ENCODE measurements around the gene MRC1.

MRC1 gene

GRCh38 chr10:17910125-17910789 lies 101.1 kb downstream of the MRC1 start:
- in situ Hi-C loops (cut with MboI; ENCODE audit: low sequenced_read_pairs, unreplicated experiment) = no loop called here
- TF ChIP-seq CTCF (IDR thresholded peaks at IDR 0.05; ENCODE audit: borderline replicate concordance, control extremely low read depth, extremely low read depth, insufficient read depth, missing control alignments) = peak; percentile 53
- peak; percentile 40 for DNase-seq (ENCODE audit: low spot score)

GRCh38 chr10:17912754-17913153 lies 103.6 kb downstream of the MRC1 start:
- no peak for TF ChIP-seq CTCF (IDR thresholded peaks at IDR 0.05; ENCODE audit: borderline replicate concordance, control extremely low read depth, extremely low read depth, insufficient read depth, missing control alignments)
- in situ Hi-C loops (cut with MboI; ENCODE audit: low sequenced_read_pairs, unreplicated experiment) = no loop called here

GRCh38 chr10:17913604-17914003 lies 104.5 kb downstream of the MRC1 start:
- TF ChIP-seq CTCF (IDR thresholded peaks at IDR 0.05; ENCODE audit: borderline replicate concordance, control extremely low read depth, extremely low read depth, insufficient read depth, missing control alignments) = no peak
- in situ Hi-C loops (cut with MboI; ENCODE audit: low sequenced_read_pairs, unreplicated experiment) = no loop called here
- no peak for DNase-seq (ENCODE audit: low spot score)

More at GRCh38 chr10:17912754-17913153, 103.6 kb downstream of the MRC1 start:
- no peak for DNase-seq (ENCODE audit: low spot score)

DNA sequence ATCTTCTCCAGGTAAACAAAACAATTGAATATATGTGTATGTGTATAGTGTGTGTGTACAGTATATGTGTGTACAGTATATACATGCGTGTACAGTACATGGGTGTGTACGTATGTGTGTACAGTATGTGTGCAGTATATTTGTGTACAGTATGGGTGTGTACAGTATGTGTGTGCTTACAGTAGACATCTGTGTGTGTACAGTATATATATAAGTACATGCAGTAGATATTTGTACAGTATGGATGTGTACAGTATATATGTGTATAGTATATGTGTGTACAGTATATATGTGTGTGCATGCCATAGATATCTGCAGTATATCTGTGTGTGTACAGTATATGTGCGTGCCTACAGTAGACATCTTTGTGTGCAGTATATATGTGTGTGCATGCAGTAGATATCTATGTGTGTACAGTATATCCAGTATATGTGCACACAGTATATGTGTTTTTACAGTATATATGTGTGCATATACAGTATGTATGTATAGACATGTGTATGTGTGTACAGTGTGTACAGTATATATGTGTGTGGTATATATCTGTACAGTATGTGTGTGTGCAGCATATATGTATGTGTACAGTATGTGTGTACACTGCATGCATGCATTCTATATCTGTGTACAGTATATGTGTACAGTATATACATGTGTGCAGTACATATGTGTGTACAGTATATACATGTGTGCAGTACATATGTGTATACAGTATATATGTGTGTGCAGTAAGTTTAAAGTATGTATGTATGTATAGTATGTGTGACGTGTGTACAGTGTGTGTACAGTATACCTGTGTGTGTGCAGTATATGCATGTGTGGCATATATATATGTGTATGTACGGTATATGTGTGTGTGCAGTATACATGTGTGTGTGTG lies 105.3 kb downstream of the MRC1 start:
- in situ Hi-C loops (cut with MboI; ENCODE audit: low sequenced_read_pairs, unreplicated experiment) = no loop called here
- no peak for DNase-seq (ENCODE audit: low spot score)
- no peak for TF ChIP-seq CTCF (IDR thresholded peaks at IDR 0.05; ENCODE audit: borderline replicate concordance, control extremely low read depth, extremely low read depth, insufficient read depth, missing control alignments)

DNA sequence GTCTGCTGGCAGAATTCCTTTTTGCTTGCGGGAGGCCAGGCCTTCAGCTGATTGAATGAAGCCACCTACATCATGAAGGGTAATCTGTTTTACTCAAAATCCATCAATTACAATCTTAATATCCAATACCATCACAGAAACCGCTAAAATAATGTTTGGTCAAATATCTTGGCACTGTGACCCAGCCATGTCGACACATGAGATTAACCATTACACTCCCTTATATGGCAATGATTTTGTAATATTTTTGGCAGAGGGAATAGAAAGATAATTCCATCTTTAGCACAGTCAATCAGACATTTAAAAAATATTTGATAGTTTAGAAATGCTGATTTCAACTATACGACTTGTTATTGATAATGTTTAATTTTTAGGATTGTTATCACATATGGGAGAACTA lies 106.0 kb downstream of the MRC1 start:
- in situ Hi-C loops (cut with MboI; ENCODE audit: low sequenced_read_pairs, unreplicated experiment) = no loop called here
- TF ChIP-seq CTCF (IDR thresholded peaks at IDR 0.05; ENCODE audit: borderline replicate concordance, control extremely low read depth, extremely low read depth, insufficient read depth, missing control alignments) = no peak
- DNase-seq (ENCODE audit: low spot score) = no peak

- TF ChIP-seq CTCF (IDR thresholded peaks at IDR 0.05; ENCODE audit: borderline replicate concordance, control extremely low read depth, extremely low read depth, insufficient read depth, missing control alignments) = no peak
- in situ Hi-C loops (cut with MboI; ENCODE audit: low sequenced_read_pairs, unreplicated experiment) = no loop called here
- DNase-seq (ENCODE audit: low spot score) = no peak
Observed at GRCh38 chr10:17918187-17918903, 109.2 kb downstream of the MRC1 start.
